Right atrium auricular region (tissue), 2 donors: Measurements from ENCODE around the gene SPATA2. TPM values are rescaled to one million over a fixed set of nuclear protein-coding genes. Genes with fewer than 3 reads are reported as not detected.

Experiments used
- DNase-seq: peaks from one replicate; pipeline ENCODE4 v3.0.0-alpha.2; 2019; ENCODE audit warnings: low spot score
- H3K27ac ChIP-seq, 2 donors: fragments of 200-600 bp; sonication (generic); 1 replicate in 1 of 2; 2 replicates in 1 of 2; pipeline ENCODE4 v1.5.1; 2016 to 2019
- H3K27me3 ChIP-seq, 2 donors: fragments of 200-600 bp; sonication (generic); one replicate each; pipeline versions ENCODE4 v1.5.1 to v1.6.0; 2017 to 2019
- H3K36me3 ChIP-seq: fragments of 200-600 bp; sonication (generic); one replicate; pipeline ENCODE4 v1.5.1; 2016
- H3K4me1 ChIP-seq, 2 donors: fragments of 200-600 bp; sonication (generic); one replicate each; pipeline versions ENCODE4 v1.5.1 to v1.6.0; 2017 to 2019
- H3K4me3 ChIP-seq, 2 donors: fragments of 200-600 bp; sonication (generic); 1 replicate in 1 of 2; 2 replicates in 1 of 2; pipeline ENCODE4 v1.5.1; 2017 to 2019; ENCODE audit warnings: mild to moderate bottlenecking in 1 of 2, moderate library complexity in 1 of 2
- H3K9me3 ChIP-seq, 2 donors: fragments of 200-600 bp; sonication (generic); one replicate each; pipeline ENCODE4 v1.5.1; 2019
- total RNA-seq, 2 donors: library from RNA; depleted of rRNA; stranded (reverse); fragments of >200 nt; gene quantifications; one replicate each; pipeline ENCODE4 v1.1.0, GENCODE V29; 2016
- TF ChIP-seq, protein P1 (sequence below), 2 donors: fragments of 200-600 bp; sonication (generic); IDR thresholded peaks; one replicate each; pipeline ENCODE4 v1.5.1; 2019; ENCODE audit warnings: antibody characterized with exemption in 2 of 2

The SPATA2 gene
- total RNA-seq, 2 donors from 2014 or later, result 5.0 to 6.1 TPM

DNA sequence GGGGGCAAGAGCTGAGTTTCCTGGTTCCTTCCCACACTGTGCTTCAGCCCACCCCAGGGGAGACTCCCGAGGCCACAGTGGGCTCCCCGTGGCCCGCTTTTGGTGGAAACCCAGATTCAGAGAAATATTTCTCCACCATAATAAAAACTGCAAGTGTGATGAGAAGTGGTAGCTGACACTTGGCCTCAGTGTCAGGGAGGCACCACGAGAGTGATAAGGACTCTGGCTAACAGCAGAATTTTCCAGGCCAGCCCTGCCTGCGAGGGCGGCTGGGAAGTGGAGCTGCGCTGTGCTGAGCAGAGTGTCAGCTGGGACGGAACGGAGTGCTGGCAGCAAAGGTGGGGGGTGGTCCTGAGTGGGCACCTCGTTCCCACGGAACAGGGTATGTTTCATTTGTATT is 22.5 kb downstream of the SPATA2 start:
- Histone ChIP-seq H3K4me1 (peaks cover 0 to 41% of the 10 kb centered on the region in 2 donors), H3K27ac (no peak overlapping the region), H3K4me3 (no peak overlapping the region), H3K27me3 (no peaks in the 10 kb centered on the region), H3K9me3 (no peaks in the 10 kb centered on the region), H3K36me3 (peaks cover 4% of the 10 kb centered on the region)
- DNase-seq, result no peak
- TF ChIP-seq, protein P1, sequence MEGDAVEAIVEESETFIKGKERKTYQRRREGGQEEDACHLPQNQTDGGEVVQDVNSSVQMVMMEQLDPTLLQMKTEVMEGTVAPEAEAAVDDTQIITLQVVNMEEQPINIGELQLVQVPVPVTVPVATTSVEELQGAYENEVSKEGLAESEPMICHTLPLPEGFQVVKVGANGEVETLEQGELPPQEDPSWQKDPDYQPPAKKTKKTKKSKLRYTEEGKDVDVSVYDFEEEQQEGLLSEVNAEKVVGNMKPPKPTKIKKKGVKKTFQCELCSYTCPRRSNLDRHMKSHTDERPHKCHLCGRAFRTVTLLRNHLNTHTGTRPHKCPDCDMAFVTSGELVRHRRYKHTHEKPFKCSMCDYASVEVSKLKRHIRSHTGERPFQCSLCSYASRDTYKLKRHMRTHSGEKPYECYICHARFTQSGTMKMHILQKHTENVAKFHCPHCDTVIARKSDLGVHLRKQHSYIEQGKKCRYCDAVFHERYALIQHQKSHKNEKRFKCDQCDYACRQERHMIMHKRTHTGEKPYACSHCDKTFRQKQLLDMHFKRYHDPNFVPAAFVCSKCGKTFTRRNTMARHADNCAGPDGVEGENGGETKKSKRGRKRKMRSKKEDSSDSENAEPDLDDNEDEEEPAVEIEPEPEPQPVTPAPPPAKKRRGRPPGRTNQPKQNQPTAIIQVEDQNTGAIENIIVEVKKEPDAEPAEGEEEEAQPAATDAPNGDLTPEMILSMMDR (IDR thresholded peaks at IDR 0.05), result no peak

DNA sequence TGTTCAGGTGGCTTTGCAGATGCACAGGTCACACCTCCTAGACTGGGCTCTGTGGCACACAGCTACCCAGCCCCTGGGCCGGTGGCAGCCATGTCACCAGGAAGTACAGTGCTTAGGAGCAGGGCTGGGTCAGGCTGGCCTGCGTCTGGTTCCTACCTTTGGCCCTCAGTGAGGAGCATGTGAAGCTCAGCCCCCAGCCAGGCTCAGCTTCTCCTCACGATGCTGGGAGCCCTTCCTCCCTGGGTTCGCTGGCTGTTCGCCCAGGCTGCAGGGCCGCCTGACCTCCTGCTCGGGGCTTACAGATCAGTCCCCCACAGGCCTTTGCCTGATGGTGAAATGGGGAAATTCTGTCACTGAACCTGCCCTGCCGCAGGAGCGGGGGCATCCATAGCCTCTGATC is 23.1 kb downstream of the SPATA2 start:
- TF ChIP-seq, protein P1 (IDR thresholded peaks at IDR 0.05), result no peak
- no peak overlapping the region for H3K4me3 ChIP-seq
- H3K4me1 ChIP-seq, result peaks cover 0 to 47% of the 10 kb centered on the region in 2 donors
- no peak for DNase-seq
- H3K9me3 ChIP-seq, result no peaks in the 10 kb centered on the region
- H3K36me3 ChIP-seq, result peaks cover 4% of the 10 kb centered on the region
- H3K27ac ChIP-seq, result no peak overlapping the region
- H3K27me3 ChIP-seq, result no peaks in the 10 kb centered on the region

DNA sequence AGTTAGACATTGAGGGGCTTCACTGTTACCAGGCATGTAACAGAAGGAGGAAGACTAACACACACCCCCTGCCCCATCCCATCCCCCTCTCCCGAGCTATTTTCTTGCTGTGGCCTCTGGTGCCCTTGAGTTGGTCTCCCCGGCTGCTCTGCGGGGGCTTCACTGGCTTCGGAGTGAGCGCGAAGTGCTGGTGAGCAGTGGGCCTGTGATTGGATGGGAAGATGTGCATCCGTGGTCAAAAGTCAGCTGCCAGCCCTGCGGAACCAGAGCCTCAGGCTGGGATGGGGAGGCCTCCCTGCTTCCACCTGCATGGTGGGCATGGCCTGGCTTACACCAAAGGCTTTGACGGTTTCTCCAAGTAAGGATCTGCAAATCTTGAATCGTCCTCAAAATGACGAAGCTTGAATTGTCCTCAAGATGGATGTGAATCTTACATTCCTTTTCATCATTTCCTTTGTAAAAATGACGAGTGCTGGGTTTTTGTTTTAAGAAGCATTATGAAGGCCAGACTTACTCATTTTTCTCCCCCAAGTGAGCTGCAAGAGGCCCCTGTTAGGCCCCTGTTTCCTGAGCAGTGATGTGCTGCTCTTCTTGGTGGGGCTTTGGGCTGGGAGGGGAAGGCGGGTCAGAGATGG is 23.7 kb downstream of the SPATA2 start:
- Histone ChIP-seq H3K9me3 (no peaks in the 10 kb centered on the region), H3K4me3 (no peak overlapping the region), H3K36me3 (peaks cover 4% of the 10 kb centered on the region), H3K27ac (no peak overlapping the region), H3K4me1 (peaks cover 0 to 54% of the 10 kb centered on the region in 2 donors), H3K27me3 (no peaks in the 10 kb centered on the region)
- TF ChIP-seq, protein P1 (IDR thresholded peaks at IDR 0.05), result no peak
- no peak for DNase-seq

DNA sequence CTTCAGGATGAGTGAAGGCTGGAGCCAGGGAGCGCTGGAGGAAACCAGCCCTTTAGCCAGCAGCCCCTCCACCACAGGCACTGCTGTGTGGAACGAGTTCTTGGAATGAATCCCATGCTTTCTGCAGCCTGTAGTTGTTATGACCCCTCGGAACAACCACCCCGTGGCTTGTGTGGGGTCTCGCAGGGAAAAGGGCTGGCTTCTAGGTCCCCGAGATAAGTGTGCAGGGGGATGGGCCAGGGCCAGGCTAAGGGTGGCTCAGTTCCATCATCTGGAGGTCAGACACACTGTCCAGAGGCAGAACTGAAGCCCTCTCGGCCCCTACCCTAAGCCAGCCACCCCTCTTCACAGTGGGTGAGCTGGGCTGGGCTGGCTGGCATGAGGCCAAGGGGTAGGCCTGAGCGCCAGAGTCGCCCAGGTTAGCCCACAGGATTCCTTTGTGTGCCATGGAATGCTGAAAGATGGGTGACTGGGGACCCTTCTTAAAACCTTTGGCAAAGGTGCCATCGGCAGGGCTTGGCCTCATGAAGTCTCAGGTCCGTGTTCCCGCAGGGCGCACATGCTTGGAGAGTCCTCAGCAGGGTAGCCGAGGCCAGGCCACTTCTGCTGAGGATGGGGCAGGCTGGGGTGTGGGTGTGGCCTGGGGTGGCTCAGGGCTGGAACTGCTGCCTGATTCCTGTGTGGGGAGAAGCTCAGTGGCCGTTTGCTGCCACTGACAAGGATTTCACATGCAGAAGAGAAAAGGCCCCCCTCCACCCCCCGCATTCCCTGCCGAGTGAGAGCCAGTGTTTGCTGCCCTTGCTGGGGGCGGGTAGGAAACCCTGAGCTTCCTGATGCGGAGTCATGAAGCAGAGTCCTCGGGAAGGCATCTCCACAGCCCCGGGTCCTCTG is 24.6 kb downstream of the SPATA2 start:
- H3K27me3 ChIP-seq, result no peaks in the 10 kb centered on the region
- no peak for DNase-seq
- H3K4me3 ChIP-seq, result no peak overlapping the region
- no peaks in the 10 kb centered on the region for H3K9me3 ChIP-seq
- H3K36me3 ChIP-seq, result peaks cover 6% of the 10 kb centered on the region
- H3K4me1 ChIP-seq, result peaks cover 0 to 54% of the 10 kb centered on the region in 2 donors
- H3K27ac ChIP-seq, result no peak overlapping the region
- TF ChIP-seq, protein P1 (IDR thresholded peaks at IDR 0.05), result no peak

DNA sequence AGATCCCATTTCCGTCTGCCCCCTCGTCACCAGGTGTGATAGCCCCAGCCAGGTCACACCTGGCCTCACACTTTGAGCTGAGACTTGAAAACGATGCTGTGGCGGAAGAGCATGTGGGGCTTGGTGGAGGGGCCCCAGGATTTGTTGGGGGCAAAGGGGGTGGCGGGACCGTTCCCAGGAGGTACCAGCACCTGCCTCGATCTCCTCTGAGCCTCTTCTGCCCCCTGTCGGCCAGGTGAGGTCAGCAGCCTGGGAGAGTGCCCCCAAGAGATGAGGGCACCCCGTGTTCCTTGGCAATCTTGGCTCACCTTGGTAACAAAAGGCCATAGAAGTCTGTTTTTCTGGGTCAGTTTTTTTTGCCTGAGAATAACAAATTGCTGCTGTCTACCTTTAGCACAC is 25.4 kb downstream of the SPATA2 start:
- Histone ChIP-seq H3K9me3 (no peaks in the 10 kb centered on the region), H3K27me3 (no peaks in the 10 kb centered on the region), H3K4me1 (peaks cover 0 to 54% of the 10 kb centered on the region in 2 donors), H3K36me3 (peaks cover 13% of the 10 kb centered on the region), H3K27ac (no peak overlapping the region), H3K4me3 (no peak overlapping the region)
- no peak for DNase-seq
- TF ChIP-seq, protein P1 (IDR thresholded peaks at IDR 0.05), result peak in 1 of 2 donors; percentile 14
